ENCODE data around the gene DOK4. TPM values are rescaled to one million over a fixed set of nuclear protein-coding genes. Genes with fewer than 3 reads are reported as not detected.
"Not testable (repeated sequence)": the region's sequence is repeated elsewhere in the genome, so short reads cannot be mapped to it uniquely, and the experiment has no call there.

DOK4 gene
- total RNA-seq, 2 donors from 2014 or later, result 6.4 to 16.8 TPM

- H3K36me3 Mint-ChIP-seq (ENCODE audit: low read depth), result peaks cover 66% of the 10 kb centered on the region
- not testable (repeated sequence) for H3K4me1 Mint-ChIP-seq; H3K4me3 Mint-ChIP-seq; H3K9me3 Mint-ChIP-seq; ATAC-seq (replicated peaks); H3K27me3 Mint-ChIP-seq; H3K27ac Mint-ChIP-seq
These were observed 46.3 kb downstream of the DOK4 start for GRCh38 chr16:57439947-57440346.

GRCh38 chr16:57435838-57436237 lies 50.5 kb downstream of the DOK4 start:
- peaks cover 98% of the 10 kb centered on the region for H3K36me3 Mint-ChIP-seq (ENCODE audit: low read depth)
- no peaks in the 10 kb centered on the region for H3K27me3 Mint-ChIP-seq
- no peaks in the 10 kb centered on the region for H3K9me3 Mint-ChIP-seq
- H3K4me1 Mint-ChIP-seq, result no peaks in the 10 kb centered on the region
- ATAC-seq (replicated peaks), result no peak
- no peak overlapping the region for H3K27ac Mint-ChIP-seq
- H3K4me3 Mint-ChIP-seq, result no peak overlapping the region

- H3K36me3 Mint-ChIP-seq (ENCODE audit: low read depth), result peaks cover 98% of the 10 kb centered on the region
- no peak for ATAC-seq (replicated peaks)
- H3K27me3 Mint-ChIP-seq, result no peaks in the 10 kb centered on the region
- no peaks in the 10 kb centered on the region for H3K4me1 Mint-ChIP-seq
- H3K27ac Mint-ChIP-seq, result no peak overlapping the region
- no peaks in the 10 kb centered on the region for H3K9me3 Mint-ChIP-seq
- no peak overlapping the region for H3K4me3 Mint-ChIP-seq
These were observed 52.3 kb downstream of the DOK4 start for GRCh38 chr16:57434003-57434402.

GRCh38 chr16:57432989-57433388 lies 53.3 kb downstream of the DOK4 start:
- no peaks in the 10 kb centered on the region for H3K4me1 Mint-ChIP-seq
- no peak overlapping the region for H3K27ac Mint-ChIP-seq
- no peak for ATAC-seq (replicated peaks)
- no peaks in the 10 kb centered on the region for H3K27me3 Mint-ChIP-seq
- no peak overlapping the region for H3K4me3 Mint-ChIP-seq
- H3K9me3 Mint-ChIP-seq, result no peaks in the 10 kb centered on the region
- H3K36me3 Mint-ChIP-seq (ENCODE audit: low read depth), result peaks cover 98% of the 10 kb centered on the region

GRCh38 chr16:57432505-57432904 lies 53.8 kb downstream of the DOK4 start:
- Mint-ChIP-seq H3K36me3 (ENCODE audit: low read depth) (peaks cover 98% of the 10 kb centered on the region), H3K27me3 (no peaks in the 10 kb centered on the region), H3K9me3 (no peaks in the 10 kb centered on the region), H3K4me1 (no peaks in the 10 kb centered on the region), H3K27ac (no peak overlapping the region), H3K4me3 (no peak overlapping the region)
- ATAC-seq (replicated peaks), result no peak

GRCh38 chr16:57430955-57431354 lies 55.3 kb downstream of the DOK4 start:
- Mint-ChIP-seq H3K4me3 (no peak overlapping the region), H3K4me1 (no peaks in the 10 kb centered on the region), H3K36me3 (ENCODE audit: low read depth) (peaks cover 90% of the 10 kb centered on the region), H3K27me3 (no peaks in the 10 kb centered on the region), H3K9me3 (no peaks in the 10 kb centered on the region), H3K27ac (no peak overlapping the region)
- no peak for ATAC-seq (replicated peaks)

GRCh38 chr16:57427824-57428223 lies 58.5 kb downstream of the DOK4 start:
- Mint-ChIP-seq H3K9me3 (no peaks in the 10 kb centered on the region), H3K27ac (peak overlapping the region; percentile 79), H3K4me1 (no peaks in the 10 kb centered on the region), H3K27me3 (no peaks in the 10 kb centered on the region), H3K36me3 (ENCODE audit: low read depth) (peaks cover 59% of the 10 kb centered on the region), H3K4me3 (no peak overlapping the region)
- no peak for ATAC-seq (replicated peaks)

- Mint-ChIP-seq H3K36me3 (ENCODE audit: low read depth) (peaks cover 54% of the 10 kb centered on the region), H3K4me1 (no peaks in the 10 kb centered on the region), H3K27ac (peak overlapping the region; percentile 79), H3K27me3 (no peaks in the 10 kb centered on the region), H3K4me3 (no peak overlapping the region), H3K9me3 (no peaks in the 10 kb centered on the region)
- no peak for ATAC-seq (replicated peaks)
These were observed 59.0 kb downstream of the DOK4 start for GRCh38 chr16:57427307-57427706.

- no peak overlapping the region for H3K4me3 Mint-ChIP-seq
- no peaks in the 10 kb centered on the region for H3K9me3 Mint-ChIP-seq
- no peak for ATAC-seq (replicated peaks)
- no peaks in the 10 kb centered on the region for H3K4me1 Mint-ChIP-seq
- no peaks in the 10 kb centered on the region for H3K27me3 Mint-ChIP-seq
- no peak overlapping the region for H3K27ac Mint-ChIP-seq
- H3K36me3 Mint-ChIP-seq (ENCODE audit: low read depth), result peaks cover 45% of the 10 kb centered on the region
These were observed 59.9 kb downstream of the DOK4 start for GRCh38 chr16:57426356-57426755.

GRCh38 chr16:57424583-57424982 lies 61.7 kb downstream of the DOK4 start:
- H3K4me1 Mint-ChIP-seq, result no peaks in the 10 kb centered on the region
- H3K27me3 Mint-ChIP-seq, result no peaks in the 10 kb centered on the region
- no peak for ATAC-seq (replicated peaks)
- H3K9me3 Mint-ChIP-seq, result no peaks in the 10 kb centered on the region
- peaks cover 27% of the 10 kb centered on the region for H3K36me3 Mint-ChIP-seq (ENCODE audit: low read depth)
- H3K4me3 Mint-ChIP-seq, result no peak overlapping the region
- H3K27ac Mint-ChIP-seq, result no peak overlapping the region

- Mint-ChIP-seq H3K27ac (no peak overlapping the region), H3K4me1 (no peaks in the 10 kb centered on the region), H3K9me3 (no peaks in the 10 kb centered on the region), H3K27me3 (no peaks in the 10 kb centered on the region), H3K4me3 (no peak overlapping the region), H3K36me3 (ENCODE audit: low read depth) (peaks cover 12% of the 10 kb centered on the region)
- no peak for ATAC-seq (replicated peaks)
These were observed 63.1 kb downstream of the DOK4 start for GRCh38 chr16:57423152-57423551.

GRCh38 chr16:57422026-57422944 lies 64.0 kb downstream of the DOK4 start:
- H3K4me3 Mint-ChIP-seq, result no peak overlapping the region
- H3K36me3 Mint-ChIP-seq (ENCODE audit: low read depth), result peaks cover 4% of the 10 kb centered on the region
- no peaks in the 10 kb centered on the region for H3K9me3 Mint-ChIP-seq
- H3K4me1 Mint-ChIP-seq, result no peaks in the 10 kb centered on the region
- ATAC-seq (replicated peaks), result no peak
- H3K27ac Mint-ChIP-seq, result peak overlapping the region; percentile 23
- no peaks in the 10 kb centered on the region for H3K27me3 Mint-ChIP-seq

Other genes starting within 250 kb of the DOK4 start
- gene ARL2BP, start 241.2 kb downstream of the DOK4 start, total RNA-seq, result 10 to 100 TPM; 17.0 to 23.5 TPM
- not detected for gene PLLP, start 201.8 kb downstream of the DOK4 start, total RNA-seq
- 10 to 100 TPM in 1 of 2 donors, 1 to 10 TPM in 1; 1.1 to 11.5 TPM for gene CCL22, start 127.7 kb downstream of the DOK4 start, total RNA-seq
- gene CX3CL1, start 114.0 kb downstream of the DOK4 start, total RNA-seq, result not detected
- gene CCL17, start 81.7 kb downstream of the DOK4 start, total RNA-seq, result 1 to 10 TPM in 1 of 2 donors, under 1 TPM in 1; 0.65 to 7.8 TPM
- 10 to 100 TPM; 30.8 to 52.8 TPM for gene CIAPIN1, start 39.1 kb downstream of the DOK4 start, total RNA-seq
- 10 to 100 TPM; 28.2 to 36.4 TPM for gene COQ9, start 39.0 kb downstream of the DOK4 start, total RNA-seq
- 10 to 100 TPM; 71.3 to 86.2 TPM for gene POLR2C, start 23.8 kb downstream of the DOK4 start, total RNA-seq
- 10 to 100 TPM; 16.7 to 21.2 TPM for gene CCDC102A, start 50.1 kb upstream of the DOK4 start, total RNA-seq
- gene ADGRG5, start 56.1 kb upstream of the DOK4 start, total RNA-seq, result 10 to 100 TPM; 13.7 to 36.9 TPM
- 10 to 100 TPM; 10.7 to 34.3 TPM for gene ADGRG1, start 142.1 kb upstream of the DOK4 start, total RNA-seq
- not detected for gene ADGRG3, start 181.8 kb upstream of the DOK4 start, total RNA-seq
- gene DRC7, start 208.3 kb upstream of the DOK4 start, total RNA-seq, result not detected
- gene KATNB1, start 249.3 kb upstream of the DOK4 start, total RNA-seq, result 10 to 100 TPM; 20.0 to 37.5 TPM

Data from activated T-helper 17 cell treated with anti-CD3 and anti-CD28 coated beads, Interleukin-2, amount 50 U/mL, for 72 hours (primary cell).